ENCODE data around the gene GPR149. TPM values are rescaled to one million over a fixed set of nuclear protein-coding genes. Genes with fewer than 3 reads are reported as not detected.
"Not testable (repeated sequence)": the region's sequence is repeated elsewhere in the genome, so short reads cannot be mapped to it uniquely, and the experiment has no call there.

GPR149 gene, protein sequence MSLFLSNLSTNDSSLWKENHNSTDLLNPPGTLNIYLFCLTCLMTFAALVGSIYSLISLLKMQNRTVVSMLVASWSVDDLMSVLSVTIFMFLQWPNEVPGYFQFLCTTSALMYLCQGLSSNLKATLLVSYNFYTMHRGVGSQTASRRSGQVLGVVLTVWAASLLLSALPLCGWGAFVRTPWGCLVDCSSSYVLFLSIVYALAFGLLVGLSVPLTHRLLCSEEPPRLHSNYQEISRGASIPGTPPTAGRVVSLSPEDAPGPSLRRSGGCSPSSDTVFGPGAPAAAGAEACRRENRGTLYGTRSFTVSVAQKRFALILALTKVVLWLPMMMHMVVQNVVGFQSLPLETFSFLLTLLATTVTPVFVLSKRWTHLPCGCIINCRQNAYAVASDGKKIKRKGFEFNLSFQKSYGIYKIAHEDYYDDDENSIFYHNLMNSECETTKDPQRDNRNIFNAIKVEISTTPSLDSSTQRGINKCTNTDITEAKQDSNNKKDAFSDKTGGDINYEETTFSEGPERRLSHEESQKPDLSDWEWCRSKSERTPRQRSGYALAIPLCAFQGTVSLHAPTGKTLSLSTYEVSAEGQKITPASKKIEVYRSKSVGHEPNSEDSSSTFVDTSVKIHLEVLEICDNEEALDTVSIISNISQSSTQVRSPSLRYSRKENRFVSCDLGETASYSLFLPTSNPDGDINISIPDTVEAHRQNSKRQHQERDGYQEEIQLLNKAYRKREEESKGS
- total RNA-seq, result not detected

GRCh38 chr3:154430014-154430413 is at the start of gene GPR149:
GPR149 (minus strand) TSS chr3:154430190; CDS start chr3:154429615, 575 bp downstream.
- Mint-ChIP-seq H3K9me3 (peaks cover 2% of the 10 kb centered on the region), H3K27ac (no peak within 1 kb of the TSS), H3K36me3 (no peaks in the 10 kb centered on the region), H3K27me3 (peaks cover 21 to 22% of the 10 kb centered on the region in 2 donors), H3K4me3 (no peak within 1 kb of the TSS), H3K4me1 (ENCODE audit: low read depth in 2 of 2) (no peaks in the 10 kb centered on the region)
- ATAC-seq (no peak), DNase-seq (ENCODE audit: low spot score) (no peak)

- Mint-ChIP-seq H3K27me3 (no peaks in the 10 kb centered on the region), H3K9me3 (peaks cover 7% of the 10 kb centered on the region), H3K4me3 (no peak overlapping the region), H3K27ac (no peak overlapping the region), H3K4me1 (ENCODE audit: low read depth in 2 of 2) (no peaks in the 10 kb centered on the region), H3K36me3 (no peaks in the 10 kb centered on the region)
- ATAC-seq (no peak), DNase-seq (ENCODE audit: low spot score) (no peak)
Observed at GRCh38 chr3:154473769-154474168, 43.8 kb upstream of the GPR149 start.

DNA sequence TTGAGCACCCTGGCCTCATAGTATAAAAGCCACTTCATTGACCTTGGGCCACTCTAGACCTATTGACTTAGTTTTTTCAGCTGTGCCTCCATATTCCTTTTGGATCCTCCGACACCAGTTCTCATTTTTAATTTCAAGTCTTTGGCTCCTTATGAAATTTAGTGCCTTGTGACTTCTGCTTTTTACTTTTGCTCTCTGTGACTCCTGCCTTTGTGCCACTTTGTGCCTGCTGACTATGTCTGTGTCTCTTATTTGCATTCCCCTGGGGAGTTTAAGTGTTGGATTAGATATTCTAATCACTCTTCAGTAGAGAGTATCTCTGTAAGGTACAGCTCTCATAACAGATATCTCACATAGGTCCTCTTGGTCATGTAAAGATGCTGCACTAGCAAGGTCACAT is 39.6 kb upstream of the GPR149 start:
- Mint-ChIP-seq H3K4me1 (ENCODE audit: low read depth in 2 of 2) (no peaks in the 10 kb centered on the region), H3K4me3 (no peak overlapping the region), H3K27ac (no peak overlapping the region), H3K27me3 (no peaks in the 10 kb centered on the region), H3K36me3 (no peaks in the 10 kb centered on the region), H3K9me3 (peaks cover 4% of the 10 kb centered on the region)
- ATAC-seq, result no peak
- no peak for DNase-seq (ENCODE audit: low spot score)

DNA sequence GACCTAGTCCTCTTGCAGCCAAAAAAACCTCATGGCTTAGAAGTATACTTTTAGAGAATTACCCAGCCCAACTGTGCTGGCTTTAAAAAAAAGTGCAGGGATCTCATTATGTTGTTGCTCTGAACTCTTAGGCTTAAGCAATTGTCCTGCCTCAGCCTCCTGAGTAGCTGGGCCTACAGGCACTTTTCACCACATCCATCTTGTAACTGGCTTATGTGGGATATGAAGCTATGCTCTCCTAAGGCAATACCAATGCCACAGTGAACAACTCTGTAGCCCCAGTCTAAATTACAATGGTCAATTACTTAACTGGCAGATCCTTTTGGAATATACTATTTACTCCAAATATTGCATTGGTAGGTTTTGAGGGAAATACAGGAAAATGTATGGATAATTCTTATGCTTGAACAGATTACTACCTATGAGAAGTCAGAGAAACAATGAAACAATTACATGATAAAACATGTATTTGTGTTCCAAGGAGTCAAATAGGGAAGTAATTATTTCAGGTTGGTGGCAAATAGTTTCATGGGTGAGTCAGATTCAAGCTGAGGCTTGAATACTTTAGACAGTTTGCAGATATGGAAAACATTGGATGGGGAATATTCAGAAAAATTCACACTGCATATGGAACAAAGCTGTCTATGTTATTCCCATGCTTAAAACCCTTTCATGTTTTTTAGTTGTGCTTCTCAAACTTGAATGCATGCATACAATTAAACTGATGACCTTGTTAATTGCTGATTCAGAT is 34.6 kb upstream of the GPR149 start:
- no peaks in the 10 kb centered on the region for H3K4me1 Mint-ChIP-seq (ENCODE audit: low read depth in 2 of 2)

DNA sequence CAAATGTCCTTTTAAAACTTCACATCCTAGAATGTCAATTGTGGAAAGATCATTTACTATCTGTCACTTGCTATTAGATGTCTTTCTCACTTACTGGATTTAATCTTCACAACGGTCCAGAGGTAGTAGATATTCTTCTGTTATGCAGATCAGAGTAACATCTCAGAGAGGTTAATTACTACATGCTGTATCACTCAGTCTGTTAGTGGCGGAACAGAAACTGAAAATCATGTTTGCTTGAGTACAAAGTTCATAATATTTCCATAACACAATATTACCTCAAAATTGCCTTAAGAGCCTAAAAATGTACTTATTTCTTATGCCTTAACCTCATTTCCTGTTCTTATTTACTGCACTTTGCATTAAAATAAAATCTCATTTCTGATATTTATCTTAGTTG is 28.6 kb upstream of the GPR149 start:
- DNase-seq (ENCODE audit: low spot score), result no peak
- H3K4me3 Mint-ChIP-seq, result no peak overlapping the region
- ATAC-seq, result no peak
- peaks cover 12% of the 10 kb centered on the region for H3K9me3 Mint-ChIP-seq
- no peaks in the 10 kb centered on the region for H3K4me1 Mint-ChIP-seq (ENCODE audit: low read depth in 2 of 2)
- H3K36me3 Mint-ChIP-seq, result no peaks in the 10 kb centered on the region
- no peak overlapping the region for H3K27ac Mint-ChIP-seq
- H3K27me3 Mint-ChIP-seq, result no peaks in the 10 kb centered on the region

More for the DNA sequence above, 34.6 kb upstream of the GPR149 start:
- ATAC-seq, result no peak
- no peaks in the 10 kb centered on the region for H3K27me3 Mint-ChIP-seq
- H3K27ac Mint-ChIP-seq, result no peak overlapping the region
- no peak for DNase-seq (ENCODE audit: low spot score)
- no peak overlapping the region for H3K4me3 Mint-ChIP-seq
- no peaks in the 10 kb centered on the region for H3K36me3 Mint-ChIP-seq
- peaks cover 8% of the 10 kb centered on the region for H3K9me3 Mint-ChIP-seq

- H3K27me3 Mint-ChIP-seq; H3K36me3 Mint-ChIP-seq; H3K27ac Mint-ChIP-seq; DNase-seq (ENCODE audit: low spot score); ATAC-seq; H3K4me1 Mint-ChIP-seq (ENCODE audit: low read depth in 2 of 2); H3K4me3 Mint-ChIP-seq: not testable (repeated sequence)
- H3K9me3 Mint-ChIP-seq, result peaks cover 12% of the 10 kb centered on the region
Observed at GRCh38 chr3:154439081-154439480, 9.1 kb upstream of the GPR149 start.

GRCh38 chr3:154431043-154431442 is 1.1 kb upstream of the GPR149 start:
- H3K4me1 Mint-ChIP-seq (ENCODE audit: low read depth in 2 of 2), result no peaks in the 10 kb centered on the region
- peaks cover 2% of the 10 kb centered on the region for H3K9me3 Mint-ChIP-seq
- no peaks in the 10 kb centered on the region for H3K36me3 Mint-ChIP-seq
- peaks cover 21 to 22% of the 10 kb centered on the region in 2 donors for H3K27me3 Mint-ChIP-seq
- ATAC-seq (no peak), DNase-seq (ENCODE audit: low spot score) (no peak)
- H3K27ac Mint-ChIP-seq, result no peak overlapping the region
- no peak overlapping the region for H3K4me3 Mint-ChIP-seq

DNA sequence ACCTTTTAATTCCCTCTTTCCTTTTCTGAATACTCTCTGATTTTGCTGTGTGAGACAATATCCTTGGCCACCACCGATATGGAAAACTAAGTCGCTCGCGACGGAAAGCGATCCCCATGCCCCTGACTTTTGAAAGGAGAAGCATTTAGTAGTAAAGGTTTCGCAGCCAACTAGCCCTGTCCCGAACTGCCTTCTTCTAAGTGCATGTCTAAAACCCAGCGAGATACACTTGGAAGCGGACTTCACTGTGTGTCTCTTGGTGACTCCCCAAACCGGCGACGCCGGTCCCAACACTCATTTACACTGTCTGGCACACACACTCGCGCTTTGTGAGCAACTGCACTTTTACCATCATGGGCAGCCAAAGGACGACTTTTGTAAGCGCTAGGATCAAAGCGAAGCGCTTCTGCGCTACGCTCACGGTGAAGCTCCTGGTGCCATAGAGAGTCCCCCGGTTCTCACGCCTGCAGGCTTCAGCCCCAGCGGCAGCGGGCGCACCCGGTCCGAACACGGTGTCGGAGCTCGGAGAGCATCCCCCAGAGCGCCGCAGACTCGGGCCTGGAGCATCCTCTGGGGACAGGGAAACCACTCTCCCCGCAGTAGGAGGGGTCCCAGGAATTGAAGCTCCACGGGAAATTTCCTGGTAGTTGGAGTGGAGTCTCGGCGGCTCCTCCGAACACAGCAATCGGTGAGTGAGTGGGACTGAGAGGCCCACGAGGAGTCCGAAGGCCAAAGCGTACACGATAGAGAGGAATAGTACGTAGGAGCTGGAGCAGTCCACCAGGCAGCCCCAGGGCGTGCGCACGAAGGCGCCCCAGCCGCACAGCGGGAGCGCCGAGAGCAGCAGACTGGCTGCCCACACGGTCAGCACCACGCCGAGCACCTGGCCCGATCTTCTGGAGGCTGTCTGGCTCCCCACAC is 1.4 kb downstream of the GPR149 start:
- no peaks in the 10 kb centered on the region for H3K4me1 Mint-ChIP-seq (ENCODE audit: low read depth in 2 of 2)
- H3K36me3 Mint-ChIP-seq, result no peaks in the 10 kb centered on the region
- H3K4me3 Mint-ChIP-seq, result no peak overlapping the region
- ATAC-seq (peak in 1 of 2 donors; percentile 11), DNase-seq (ENCODE audit: low spot score) (no peak)
- peaks cover 2% of the 10 kb centered on the region for H3K9me3 Mint-ChIP-seq
- peaks cover 21 to 22% of the 10 kb centered on the region in 2 donors for H3K27me3 Mint-ChIP-seq
- no peak overlapping the region for H3K27ac Mint-ChIP-seq

DNA sequence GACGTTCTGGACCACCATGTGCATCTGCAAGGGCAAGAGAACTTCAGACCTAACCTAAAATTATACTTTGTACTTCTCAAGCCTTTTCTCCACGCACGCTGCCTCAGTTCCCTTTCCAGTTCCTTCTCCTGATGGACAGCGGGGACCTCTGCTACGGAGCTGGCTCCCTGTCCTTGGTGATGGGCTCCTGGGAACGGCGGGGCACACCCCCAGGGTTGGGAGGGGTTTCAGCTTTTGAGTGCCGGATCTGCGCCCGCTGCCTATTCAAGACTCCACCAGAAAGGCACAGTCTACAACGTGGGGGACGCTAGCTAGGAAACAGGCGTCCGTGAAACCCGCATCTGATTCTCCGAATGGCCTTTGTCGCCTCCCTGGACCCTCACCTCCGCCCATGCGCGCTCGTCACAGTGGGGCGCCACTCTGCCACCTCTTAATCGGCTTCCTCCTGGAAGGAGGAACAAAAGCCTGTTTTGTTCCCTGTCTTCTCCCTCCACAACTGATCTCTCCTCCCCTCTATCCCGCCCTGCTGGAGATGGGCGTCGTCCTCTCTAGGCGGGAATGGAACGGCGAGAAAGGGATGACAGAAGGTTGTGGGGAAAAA is 2.2 kb downstream of the GPR149 start:
- Mint-ChIP-seq H3K9me3 (peaks cover 2% of the 10 kb centered on the region), H3K27ac (no peak overlapping the region), H3K36me3 (no peaks in the 10 kb centered on the region), H3K27me3 (peaks cover 21 to 22% of the 10 kb centered on the region in 2 donors), H3K4me1 (ENCODE audit: low read depth in 2 of 2) (no peaks in the 10 kb centered on the region), H3K4me3 (no peak overlapping the region)
- no peak for DNase-seq (ENCODE audit: low spot score)
- ATAC-seq, result peak in 1 of 2 donors; percentile 43

- no peaks in the 10 kb centered on the region for H3K4me1 Mint-ChIP-seq (ENCODE audit: low read depth in 2 of 2)
- ATAC-seq, result no peak
- H3K9me3 Mint-ChIP-seq, result no peaks in the 10 kb centered on the region
- no peaks in the 10 kb centered on the region for H3K36me3 Mint-ChIP-seq
- no peak overlapping the region for H3K4me3 Mint-ChIP-seq
- H3K27me3 Mint-ChIP-seq, result peaks cover 6 to 10% of the 10 kb centered on the region in 2 donors
- DNase-seq (ENCODE audit: low spot score), result no peak
- no peak overlapping the region for H3K27ac Mint-ChIP-seq
Observed at GRCh38 chr3:154422694-154423093, 7.3 kb downstream of the GPR149 start.

DNA sequence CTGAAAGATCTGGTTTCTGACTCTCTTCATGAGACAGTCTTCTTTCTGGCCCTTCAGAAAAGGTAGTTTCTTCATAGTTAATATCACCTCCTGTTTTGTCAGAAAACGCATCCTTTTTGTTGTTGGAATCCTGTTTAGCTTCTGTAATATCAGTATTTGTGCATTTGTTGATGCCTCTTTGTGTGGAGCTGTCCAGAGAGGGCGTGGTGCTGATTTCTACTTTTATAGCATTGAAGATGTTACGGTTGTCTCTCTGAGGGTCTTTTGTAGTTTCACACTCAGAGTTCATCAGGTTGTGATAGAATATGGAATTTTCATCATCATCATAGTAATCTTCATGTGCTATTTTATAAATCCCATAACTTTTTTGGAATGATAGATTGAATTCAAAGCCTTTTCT is 8.9 kb downstream of the GPR149 start:
- Mint-ChIP-seq H3K36me3 (no peaks in the 10 kb centered on the region), H3K4me3 (no peak overlapping the region), H3K27ac (no peak overlapping the region), H3K27me3 (no peaks in the 10 kb centered on the region), H3K9me3 (no peaks in the 10 kb centered on the region), H3K4me1 (ENCODE audit: low read depth in 2 of 2) (no peaks in the 10 kb centered on the region)
- DNase-seq (ENCODE audit: low spot score) (no peak), ATAC-seq (no peak)

DNA sequence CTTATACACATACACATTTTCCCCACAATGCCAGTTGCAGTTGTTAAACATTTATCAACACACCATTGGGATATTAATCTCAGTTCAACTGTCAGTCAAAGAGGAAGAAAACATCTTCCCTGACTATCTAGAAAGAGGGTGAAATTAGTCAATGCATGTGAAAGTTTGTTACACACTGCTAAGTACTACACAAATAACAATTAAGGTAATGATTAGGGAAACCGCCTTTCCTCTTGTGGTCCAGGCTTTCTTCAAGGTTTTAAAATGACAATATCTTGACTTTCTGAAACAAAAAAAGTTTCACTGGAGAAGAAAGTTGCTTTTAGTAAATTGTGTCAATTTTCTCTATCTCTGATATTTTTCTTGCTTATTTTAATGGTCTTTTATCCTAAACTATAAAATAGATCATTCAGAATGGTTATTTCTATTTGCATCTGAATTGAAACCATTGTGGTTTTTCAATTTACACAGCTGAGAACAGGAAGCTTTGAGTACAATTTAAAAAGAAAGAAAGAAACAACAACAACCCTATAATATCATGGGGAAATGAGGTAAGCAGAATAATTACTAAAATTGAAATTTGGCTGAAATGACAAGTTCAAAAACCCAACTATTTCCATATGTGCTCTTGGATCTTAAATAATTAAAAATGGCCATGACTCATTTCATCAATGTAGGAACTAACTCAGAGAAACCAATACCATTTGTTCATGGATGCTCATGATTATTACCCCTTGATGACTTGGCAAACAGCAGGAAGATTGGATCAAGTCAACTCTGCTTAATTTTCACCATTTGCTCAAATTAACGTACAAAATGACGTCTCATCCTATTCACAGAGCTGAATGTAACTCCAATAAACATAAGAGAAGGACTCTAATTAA is 31.7 kb downstream of the GPR149 start:
- H3K9me3 Mint-ChIP-seq, result peaks cover 10% of the 10 kb centered on the region
- no peaks in the 10 kb centered on the region for H3K4me1 Mint-ChIP-seq (ENCODE audit: low read depth in 2 of 2)
- H3K36me3 Mint-ChIP-seq, result no peaks in the 10 kb centered on the region
- H3K27me3 Mint-ChIP-seq, result no peaks in the 10 kb centered on the region
- DNase-seq (ENCODE audit: low spot score) (no peak), ATAC-seq (no peak)
- no peak overlapping the region for H3K4me3 Mint-ChIP-seq
- no peak overlapping the region for H3K27ac Mint-ChIP-seq
